OCI-M2 (cell line): ENCODE measurements around the gene EFCAB8.
"Not testable (repeated sequence)": the region's sequence is repeated elsewhere in the genome, so short reads cannot be mapped to it uniquely, and the experiment has no call there.

Experiments used
- DNase-seq: peaks from one replicate; lab custom pipeline; 2025; ENCODE audit not compliant: unreplicated experiment; lab: John Stamatoyannopoulos, UW

EFCAB8 gene

DNA sequence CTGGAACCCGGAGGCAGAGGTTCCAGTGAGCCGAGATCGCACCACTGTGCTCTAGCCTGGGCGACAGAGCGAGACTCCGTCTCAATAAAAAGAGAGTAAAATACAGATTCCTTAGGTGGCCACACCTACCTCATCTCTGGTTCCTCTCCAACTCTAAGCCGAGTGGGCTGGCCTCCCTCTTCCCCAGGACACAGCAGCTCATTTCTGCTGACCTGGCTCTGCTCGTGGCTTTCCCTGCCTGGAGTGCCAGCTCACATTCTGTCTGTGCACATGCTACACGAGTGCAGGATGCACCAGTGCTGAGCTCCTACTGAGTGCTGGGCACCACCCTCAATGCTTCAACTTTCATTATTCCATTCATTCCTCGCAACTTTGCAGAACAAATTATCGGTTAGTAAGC is 28.8 kb downstream of the EFCAB8 start:
- no peak for DNase-seq

DNA sequence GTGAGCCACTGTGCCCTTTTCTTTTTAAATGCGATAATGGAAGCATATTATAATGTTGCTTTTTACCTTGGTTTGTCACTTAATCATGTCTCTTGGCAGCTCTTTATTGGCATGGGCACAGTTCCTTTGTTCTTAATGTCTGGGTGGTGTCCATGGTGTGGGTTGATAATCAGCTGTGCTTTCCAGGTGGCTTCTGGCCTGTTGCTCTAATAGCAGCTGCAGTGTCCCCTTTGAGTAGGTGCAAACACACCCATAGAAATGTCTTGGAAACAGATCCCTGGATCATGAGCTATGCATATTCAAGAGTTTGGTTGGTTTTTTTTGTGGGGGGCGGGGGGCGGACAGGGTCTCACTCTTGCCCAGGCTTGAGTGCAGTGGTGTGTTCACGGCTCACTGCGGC is 29.9 kb downstream of the EFCAB8 start:
- no peak for DNase-seq

GRCh38 chr20:32889281-32889680 is 30.6 kb downstream of the EFCAB8 start:
- no peak for DNase-seq

DNA sequence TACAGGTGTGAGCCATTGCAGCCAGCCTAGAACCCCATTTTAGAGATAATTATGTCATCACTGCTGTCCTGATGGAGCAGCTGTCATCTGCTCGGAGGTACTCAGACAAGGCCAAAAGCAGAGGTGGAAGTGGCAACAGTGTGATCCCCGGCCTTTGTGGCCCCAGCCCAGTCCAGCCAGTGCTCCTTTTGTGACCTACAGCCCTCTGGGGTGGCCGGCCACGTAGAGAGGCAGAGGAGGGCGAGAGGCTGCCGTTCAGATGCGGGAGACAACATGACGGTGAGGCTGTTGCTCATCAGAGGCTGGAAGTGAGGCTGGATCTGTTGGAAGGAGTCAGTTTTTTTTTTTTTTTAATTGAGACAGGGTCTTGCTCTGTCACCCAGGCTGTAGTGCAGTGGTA is 32.8 kb downstream of the EFCAB8 start:
- no peak for DNase-seq

DNA sequence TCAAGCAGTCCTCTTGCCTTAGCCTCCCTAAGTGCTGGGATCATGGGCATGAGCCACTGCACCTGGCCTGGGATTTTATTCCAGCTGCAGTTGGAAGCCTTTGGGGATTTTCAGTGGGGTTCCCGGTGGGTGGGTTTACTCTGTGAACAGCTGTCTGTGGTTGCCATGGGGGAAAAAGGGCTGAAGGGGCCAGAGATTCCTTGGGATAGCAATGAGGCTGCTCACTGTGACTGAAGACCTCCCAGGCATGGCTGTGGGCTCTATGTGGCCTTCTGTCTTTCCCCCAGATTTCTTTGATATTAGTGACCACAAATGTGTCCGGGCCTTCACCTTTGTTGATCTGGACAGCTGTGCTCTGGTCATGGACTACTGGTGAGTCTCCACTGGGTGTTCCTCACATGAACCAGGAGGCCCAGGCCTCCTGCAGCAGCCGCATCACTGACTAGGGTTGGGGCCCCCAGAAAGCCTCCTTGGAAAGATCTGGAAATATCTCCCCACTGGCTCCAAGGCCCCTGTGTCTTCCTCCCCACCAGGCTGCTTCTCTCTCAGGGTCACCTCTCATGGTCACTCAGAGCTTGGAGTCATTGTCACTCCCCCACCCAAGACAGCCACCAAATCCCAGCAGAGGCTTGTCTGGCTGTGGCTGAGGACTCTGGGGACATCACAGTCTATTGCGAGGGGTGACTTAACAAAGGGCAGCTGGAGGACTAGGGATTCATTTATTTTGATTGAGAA is 33.4 kb downstream of the EFCAB8 start:
- no peak for DNase-seq

- no peak for DNase-seq
Measured at GRCh38 chr20:32893263-32894025, 34.7 kb downstream of the EFCAB8 start.

GRCh38 chr20:32894026-32894483 is 35.3 kb downstream of the EFCAB8 start:
- no peak for DNase-seq

DNA sequence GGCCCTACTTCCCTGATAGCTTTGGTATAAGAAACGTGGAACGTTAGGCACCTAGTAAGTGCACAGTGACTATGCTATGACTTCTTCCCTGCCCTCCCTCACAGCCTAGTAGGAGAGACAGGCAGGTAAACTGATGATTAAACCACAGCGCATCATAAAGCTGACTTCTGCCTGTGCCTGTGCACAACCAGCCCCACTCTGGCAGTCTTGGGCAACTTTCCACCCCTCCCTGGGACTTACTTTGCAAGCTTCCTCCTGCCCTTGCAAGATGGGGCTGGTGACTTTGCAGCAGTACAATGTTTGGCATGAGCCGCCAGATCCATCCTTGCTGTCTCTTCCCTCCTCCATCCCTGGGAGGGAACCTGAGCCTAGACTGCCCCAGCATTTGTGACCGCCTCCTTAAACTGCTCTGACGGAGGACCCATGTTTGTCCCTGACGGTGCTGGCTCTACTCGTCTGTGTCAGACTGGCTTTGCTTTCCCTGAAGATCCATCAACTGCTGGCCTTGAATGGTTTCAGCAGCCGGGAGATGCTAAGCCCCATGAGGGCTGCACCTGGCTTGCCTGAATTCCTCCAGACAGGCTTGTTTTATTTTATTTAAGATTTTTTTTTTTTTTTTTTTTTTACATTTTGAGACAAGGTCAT is 36.1 kb downstream of the EFCAB8 start:
- DNase-seq: no peak

GRCh38 chr20:32896521-32897280 is 38.0 kb downstream of the EFCAB8 start:
- no peak for DNase-seq

GRCh38 chr20:32898729-32899128 is 40.0 kb downstream of the EFCAB8 start:
- no peak for DNase-seq

DNA sequence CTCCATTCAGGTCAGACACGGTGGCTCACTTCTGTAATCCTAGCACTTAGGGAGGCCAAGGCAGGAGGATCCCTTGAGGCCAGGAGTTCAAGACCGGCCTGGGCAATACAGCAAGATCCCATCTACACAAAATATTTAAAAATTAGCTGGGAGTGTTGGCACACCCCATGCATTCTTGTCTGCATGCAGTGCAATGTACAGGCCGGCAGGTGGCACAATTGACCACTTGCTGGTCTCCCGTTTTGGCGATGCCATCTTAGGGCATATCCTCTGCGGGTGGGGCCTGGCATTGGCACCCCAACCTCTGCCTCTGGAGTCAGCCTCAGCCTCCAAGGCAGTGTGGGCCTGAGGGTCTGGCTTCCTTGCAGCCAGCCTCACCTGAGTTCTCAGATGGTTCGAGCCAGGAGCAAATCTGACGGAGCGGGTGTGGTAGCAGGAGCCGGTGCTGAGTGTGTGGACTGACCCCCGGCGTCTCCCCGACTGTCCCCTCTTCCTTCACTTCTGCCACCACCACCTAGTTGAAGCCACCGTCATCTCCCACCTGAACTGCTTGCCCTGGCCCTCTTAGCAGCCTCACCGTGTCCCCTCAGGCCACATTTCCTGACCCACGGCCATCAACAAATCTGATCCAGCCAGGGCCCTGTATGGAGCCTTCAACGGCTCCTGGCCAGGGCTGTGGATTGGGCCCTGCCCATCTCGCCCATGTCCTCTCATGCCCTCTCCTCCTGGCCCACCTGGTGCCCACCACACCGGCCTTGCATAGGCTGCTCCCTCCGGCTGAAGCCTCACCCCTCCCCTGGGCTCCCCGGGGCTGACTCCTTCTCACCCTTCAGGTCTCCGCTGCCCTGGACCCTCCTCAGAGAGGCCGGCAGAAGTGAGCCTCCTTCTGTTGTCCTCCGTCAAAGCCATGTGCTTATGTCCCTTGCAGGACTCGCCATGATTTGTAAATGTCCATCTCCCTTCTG is 44.0 kb downstream of the EFCAB8 start:
- no peak for DNase-seq

DNA sequence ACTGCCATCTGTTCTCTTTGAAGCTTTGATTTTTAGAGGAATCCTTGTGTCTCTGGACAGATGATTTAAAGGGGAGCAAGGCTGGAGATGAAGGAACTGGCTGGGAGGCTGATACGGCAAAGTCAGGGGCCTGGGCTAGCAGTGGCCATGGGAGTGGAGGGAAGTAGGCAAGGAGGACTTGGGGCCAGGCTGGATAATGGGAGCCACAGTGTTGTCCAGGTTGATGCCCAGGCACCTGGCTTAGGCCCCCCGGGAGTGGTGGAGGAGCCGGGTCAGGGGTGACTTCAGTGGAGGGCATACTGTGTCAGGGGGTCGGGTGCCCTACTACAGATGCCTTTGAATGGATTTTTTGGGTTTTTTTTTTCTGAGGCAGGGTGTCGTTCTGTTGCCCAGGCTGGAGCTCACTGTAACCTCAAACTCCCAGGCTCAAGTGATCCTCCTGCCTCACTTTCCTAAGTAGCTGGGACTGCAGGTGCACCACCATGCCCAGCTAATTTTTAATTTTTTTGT is 45.0 kb downstream of the EFCAB8 start:
- no peak for DNase-seq

DNA sequence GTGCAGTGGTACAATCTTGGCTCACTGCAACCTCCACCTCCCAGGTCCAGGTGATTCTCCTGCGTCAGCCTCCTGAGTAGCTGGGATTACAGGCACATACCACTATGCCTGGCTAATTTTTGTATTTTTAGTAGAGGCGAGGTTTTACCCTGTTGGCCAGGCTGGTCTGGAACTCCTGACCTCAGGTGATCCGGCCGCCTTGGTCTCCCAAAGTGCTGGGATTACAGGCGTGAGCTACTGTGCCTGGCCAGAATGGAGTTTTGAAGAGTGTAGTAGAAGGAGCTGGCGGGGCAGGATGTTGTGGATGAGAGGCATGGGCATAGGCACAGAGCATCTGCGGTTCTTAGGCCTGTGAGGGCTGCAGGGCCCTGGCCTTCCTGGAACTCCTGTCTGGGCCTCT is 46.0 kb downstream of the EFCAB8 start:
- not testable (repeated sequence) for DNase-seq

DNA sequence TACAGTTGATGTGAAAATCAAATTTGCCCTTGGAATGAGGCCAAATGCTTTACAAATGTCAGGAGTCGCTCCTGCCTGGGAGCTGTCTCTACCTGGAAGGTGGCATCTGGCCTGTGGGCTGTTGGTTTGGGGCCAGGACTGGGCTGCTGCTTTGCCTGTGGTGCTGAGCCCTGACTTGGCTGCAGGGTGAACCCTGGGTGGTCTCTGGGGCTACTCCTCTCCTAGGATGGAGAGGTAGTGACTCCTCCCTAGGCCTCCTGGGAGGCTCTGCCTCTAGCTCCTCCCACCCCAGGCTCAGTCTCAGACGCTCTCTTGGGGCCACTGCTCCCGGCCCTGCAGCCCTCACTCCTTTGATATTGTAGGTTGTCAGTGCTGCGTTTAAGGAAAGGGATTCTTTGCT is 47.5 kb downstream of the EFCAB8 start:
- DNase-seq: no peak

DNA sequence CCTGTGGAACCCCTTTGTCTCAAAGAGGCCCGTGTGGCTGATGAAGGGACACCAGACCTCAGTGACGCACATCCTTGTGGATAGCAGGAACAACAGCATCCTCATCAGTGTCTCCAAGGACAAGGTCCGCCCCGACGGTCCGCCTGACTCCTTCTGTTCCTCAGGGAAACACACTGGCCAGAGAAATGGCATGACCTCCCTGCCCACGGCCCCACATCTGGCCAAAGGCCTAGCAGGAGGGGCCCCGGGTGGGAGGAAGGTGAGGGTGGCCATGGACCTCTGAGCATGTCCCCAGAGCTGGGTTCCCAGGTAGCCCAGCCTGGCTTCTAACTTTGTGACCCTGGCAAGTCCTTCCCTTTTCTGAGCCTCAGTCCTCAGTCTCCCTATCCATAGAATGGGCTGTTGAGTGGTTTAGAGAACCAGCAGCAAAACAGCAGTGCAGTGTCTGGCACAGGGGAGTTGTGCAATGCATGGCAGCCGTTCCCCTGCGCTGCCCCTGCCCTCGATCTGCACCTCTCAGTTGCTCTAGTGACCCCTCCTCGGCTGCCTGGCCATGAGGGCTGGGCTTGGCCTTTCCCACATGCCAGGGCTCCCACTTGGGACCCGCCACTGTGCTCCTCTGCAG is 48.3 kb downstream of the EFCAB8 start:
- DNase-seq: no peak

GRCh38 chr20:32907886-32908285 is 49.2 kb downstream of the EFCAB8 start:
- DNase-seq: no peak

GRCh38 chr20:32908334-32909292 is 49.9 kb downstream of the EFCAB8 start:
- DNase-seq: no peak

DNA sequence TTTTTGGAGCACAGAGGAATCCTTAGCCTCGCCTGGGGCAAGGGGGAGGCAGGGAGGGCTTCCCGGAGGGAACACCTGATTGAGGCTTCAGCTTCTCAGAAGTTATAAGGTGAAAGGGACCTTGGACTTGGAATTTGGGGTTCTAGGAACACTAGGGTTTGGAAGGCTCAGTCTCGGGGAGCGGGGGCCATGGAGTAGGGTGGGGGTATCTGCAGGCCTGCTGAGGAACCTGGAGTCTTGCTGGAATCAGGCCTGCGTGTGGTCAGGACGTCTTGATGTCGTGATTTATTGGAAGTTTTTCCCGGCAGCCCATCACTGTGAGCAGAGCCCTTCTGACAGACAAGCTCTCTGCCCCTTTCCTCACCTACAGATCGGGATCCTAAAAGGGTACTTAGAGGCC is 50.7 kb downstream of the EFCAB8 start:
- DNase-seq: no peak
